H1 (cell line): ENCODE results near the gene NDUFA5. TPM values are rescaled to one million over a fixed set of nuclear protein-coding genes. Genes with fewer than 3 reads are reported as not detected.

Experiments used
- CTCF ChIA-PET: fragments of 300-600 bp; sonication (Branson Sonifier 250); formaldehyde crosslinking; loops from one replicate; lab custom pipeline; 2021; ENCODE audit not compliant: partially characterized antibody; lab: Charles Lee
- POLR2A ChIA-PET: fragments of 300-600 bp; sonication (Branson Sonifier 250); formaldehyde crosslinking; loops from one replicate; lab custom pipeline; 2021; ENCODE audit warnings: inconsistent platforms; ENCODE audit not compliant: partially characterized antibody; lab: Charles Lee
- DNase-seq, 2 experiments: peaks; one replicate each; pipeline versions ENCODE4 v3.0.0 to v3.0.0-alpha.2; 2010 to 2022; ENCODE audit warnings: low spot score in 2 of 2, low read depth in 1 of 2, mixed read lengths in 1 of 2
- FAIRE-seq: peaks from 2 replicates; lab custom pipeline; 2011; peaks lifted over from hg19 to GRCh38; lab: Jason Lieb, UNC
- H2AFZ ChIP-seq: 2 replicates; pipeline ENCODE4 v1.8.1; 2012; ENCODE audit warnings: low read length, inconsistent platforms
- H2AK5ac ChIP-seq: 2 replicates; pipeline ENCODE4 v1.6.1; 2013; ENCODE audit warnings: low read depth, low read length
- H2BK120ac ChIP-seq: replicated peaks from 2 replicates; pipeline ENCODE3; 2013; ENCODE audit warnings: low read depth, low read length, inconsistent platforms
- H2BK12ac ChIP-seq: 2 replicates; pipeline ENCODE4 v1.6.1; 2013; ENCODE audit warnings: low read depth, low read length
- H2BK15ac ChIP-seq: 2 replicates; pipeline ENCODE4 v1.6.1; 2013; ENCODE audit warnings: low read length
- H2BK20ac ChIP-seq: 2 replicates; pipeline ENCODE4 v1.6.1; 2013; ENCODE audit warnings: low read length
- H2BK5ac ChIP-seq: 2 replicates; pipeline ENCODE4 v1.6.1; 2013; ENCODE audit warnings: low read depth, low read length
- H3K14ac ChIP-seq: 2 replicates; pipeline ENCODE4 v1.6.1; 2013; ENCODE audit warnings: inconsistent platforms; ENCODE audit not compliant: insufficient read length
- H3K18ac ChIP-seq: 2 replicates; pipeline ENCODE4 v1.6.1; 2013; ENCODE audit warnings: low read length; ENCODE audit errors: extremely low read depth
- H3K23ac ChIP-seq: 2 replicates; pipeline ENCODE4 v1.6.1; 2013; ENCODE audit warnings: inconsistent platforms; ENCODE audit not compliant: insufficient read length
- H3K23me2 ChIP-seq: 2 replicates; pipeline ENCODE4 v1.6.1; 2013; ENCODE audit warnings: low read depth, low read length
- H3K27ac ChIP-seq: 2 replicates; pipeline ENCODE4 v1.6.1; 2011; ENCODE audit warnings: low read depth, low read length, inconsistent platforms
- H3K27me3 ChIP-seq, 4 experiments: replicated peaks in 1 of 4; 1 replicate in 1 of 4; 2 replicates in 3 of 4; pipeline versions ENCODE4 v1.6.1 to v1.8.1; 2011 to 2013; ENCODE audit warnings: low read length in 3 of 4, mild to moderate bottlenecking in 3 of 4, inconsistent platforms in 2 of 4, mixed read lengths in 2 of 4, moderate library complexity in 1 of 4; ENCODE audit not compliant: control insufficient read depth in 3 of 4, insufficient read depth in 3 of 4; ENCODE audit errors: extremely low read depth in 1 of 4
- H3K36me3 ChIP-seq, 4 experiments: 2 replicates each; pipeline versions ENCODE4 v1.6.1 to v1.8.1; 2011 to 2013; ENCODE audit warnings: mild to moderate bottlenecking in 4 of 4, low read length in 3 of 4, moderate library complexity in 2 of 4, control low read depth in 1 of 4, inconsistent platforms in 1 of 4; ENCODE audit not compliant: insufficient read depth in 4 of 4, control insufficient read depth in 2 of 4
- H3K4ac ChIP-seq: replicated peaks from 2 replicates; pipeline ENCODE3; 2013; ENCODE audit warnings: low read length, low read depth, mixed read lengths, inconsistent platforms; ENCODE audit not compliant: insufficient read length
- H3K4me1 ChIP-seq, 4 experiments: replicated peaks in 1 of 4; 1 replicate in 1 of 4; 2 replicates in 3 of 4; pipeline versions ENCODE4 v1.6.1 to v1.8.1; 2011 to 2013; ENCODE audit warnings: low read length in 3 of 4, inconsistent platforms in 2 of 4, mixed read lengths in 1 of 4; ENCODE audit not compliant: insufficient read depth in 4 of 4, control insufficient read depth in 3 of 4
- H3K4me2 ChIP-seq, 2 experiments: 2 replicates each; pipeline versions ENCODE4 v1.6.1 to v1.8.1; 2011 to 2013; ENCODE audit warnings: low read depth in 2 of 2, low read length in 2 of 2, control low read depth in 1 of 2, inconsistent platforms in 1 of 2, mild to moderate bottlenecking in 1 of 2; ENCODE audit not compliant: insufficient read depth in 1 of 2
- H3K4me3 ChIP-seq, 4 experiments: fragments of 200-600, 300-600 bp in 1 of 4; sonication (generic), shearing (Covaris generic), sonication (Bioruptor Twin) in 1 of 4; 2 replicates each; pipeline versions ENCODE4 v1.5.1 to v1.8.1; 2011 to 2016; ENCODE audit warnings: low read length in 4 of 4, low read depth in 3 of 4, control low read depth in 2 of 4, inconsistent platforms in 2 of 4, mild to moderate bottlenecking in 2 of 4, mixed read lengths in 1 of 4, moderate library complexity in 1 of 4; ENCODE audit not compliant: insufficient read depth in 2 of 4; ENCODE audit errors: extremely low read depth in 1 of 4
- H3K56ac ChIP-seq: replicated peaks from 2 replicates; pipeline ENCODE3; 2013; ENCODE audit warnings: low read depth, mild to moderate bottlenecking, mixed read lengths, low read length, inconsistent platforms; ENCODE audit not compliant: insufficient read length
- H3K79me1 ChIP-seq: 2 replicates; pipeline ENCODE4 v1.6.1; 2013; ENCODE audit warnings: low read depth, low read length, control low read depth
- H3K79me2 ChIP-seq, 2 experiments: 2 replicates each; pipeline versions ENCODE4 v1.6.1 to v1.8.1; 2012 to 2013; ENCODE audit warnings: low read length in 2 of 2, mild to moderate bottlenecking in 2 of 2, inconsistent platforms in 1 of 2; ENCODE audit not compliant: insufficient read depth in 2 of 2, control insufficient read depth in 1 of 2
- H3K9ac ChIP-seq, 4 experiments: replicated peaks in 1 of 4; 1 replicate in 1 of 4; 2 replicates in 3 of 4; pipeline versions ENCODE4 v1.6.1 to v1.8.1; 2011 to 2013; ENCODE audit warnings: low read depth in 3 of 4, low read length in 3 of 4, control low read depth in 2 of 4, mild to moderate bottlenecking in 2 of 4, moderate library complexity in 2 of 4, inconsistent platforms in 1 of 4; ENCODE audit errors: extremely low read depth in 1 of 4
- H3K9me3 ChIP-seq, 2 experiments: 2 replicates each; pipeline versions ENCODE4 v1.6.1 to v1.8.1; 2012 to 2013; ENCODE audit warnings: mild to moderate bottlenecking in 2 of 2, moderate library complexity in 2 of 2, control low read depth in 1 of 2, inconsistent platforms in 1 of 2, low read depth in 1 of 2, low read length in 1 of 2, mixed read lengths in 1 of 2; ENCODE audit not compliant: insufficient read depth in 2 of 2
- H4K20me1 ChIP-seq, 2 experiments: replicated peaks in 1 of 2; 2 replicates each; pipeline versions ENCODE3 to v1.8.1; 2011 to 2013; ENCODE audit warnings: inconsistent platforms in 2 of 2, low read length in 2 of 2, mild to moderate bottlenecking in 1 of 2; ENCODE audit not compliant: insufficient read depth in 2 of 2, control insufficient read depth in 1 of 2
- H4K5ac ChIP-seq: 2 replicates; pipeline ENCODE4 v1.6.1; 2013; ENCODE audit warnings: low read length, low read depth, mixed read lengths, inconsistent platforms; ENCODE audit not compliant: insufficient read length
- H4K8ac ChIP-seq: 2 replicates; pipeline ENCODE4 v1.8.0; 2013; ENCODE audit warnings: mild to moderate bottlenecking, moderate library complexity, low read length, inconsistent platforms; ENCODE audit not compliant: insufficient read depth; ENCODE audit errors: extremely low read depth
- H4K91ac ChIP-seq: replicated peaks from 2 replicates; pipeline ENCODE3; 2013; ENCODE audit warnings: low read length, mixed read lengths, inconsistent platforms; ENCODE audit not compliant: insufficient read length
- ASH2L ChIP-seq: fragments of 200-600, 300-600 bp; sonication (generic); IDR thresholded peaks from one replicate; pipeline ENCODE4 v1.7.1; 2017; ENCODE audit warnings: low read length
- BACH1 ChIP-seq: IDR thresholded peaks from 2 replicates; pipeline ENCODE4 v1.6.1; 2012; ENCODE audit warnings: low read length, improper control_type of control experiment
- CBX8 ChIP-seq: fragments of 300-800, 300-1000 bp; sonication (generic); IDR thresholded peaks from 2 replicates; pipeline ENCODE4 v1.7.1; 2016; ENCODE audit warnings: low read depth, low read length, borderline replicate concordance
- CHD1 ChIP-seq: IDR thresholded peaks from 2 replicates; pipeline ENCODE4 v1.6.1; 2012; ENCODE audit warnings: low read depth, low read length, improper control_type of control experiment
- GTF2F1 ChIP-seq: IDR thresholded peaks from 2 replicates; pipeline ENCODE4 v1.6.1; 2012; ENCODE audit warnings: low read depth, low read length, improper control_type of control experiment, borderline replicate concordance
- KDM4A ChIP-seq: IDR thresholded peaks from one replicate; pipeline ENCODE4 v1.7.1; 2012; ENCODE audit warnings: low read depth, mild to moderate bottlenecking, moderate library complexity, low read length, inconsistent platforms; ENCODE audit not compliant: severe bottlenecking
- NANOG ChIP-seq: IDR thresholded peaks from 2 replicates; pipeline ENCODE4 v1.6.1; 2011; ENCODE audit warnings: low read length, low read depth, mild to moderate bottlenecking, inconsistent platforms; ENCODE audit not compliant: insufficient read depth, poor library complexity, severe bottlenecking
- PHF8 ChIP-seq: fragments of 200-600 bp; sonication (generic); conservative IDR thresholded peaks from 2 replicates; pipeline ENCODE4 v1.7.1; 2012; ENCODE audit warnings: low read depth, mild to moderate bottlenecking, inconsistent platforms, low read length, moderate library complexity
- POLR2AphosphoS5 ChIP-seq: IDR thresholded peaks from 2 replicates; pipeline ENCODE4 v1.6.1; 2011; ENCODE audit warnings: low read depth, low read length
- RBBP5 ChIP-seq: IDR thresholded peaks from 2 replicates; pipeline ENCODE4 v1.7.1; 2012; ENCODE audit warnings: low read depth, mild to moderate bottlenecking, inconsistent platforms, low read length, moderate library complexity, borderline replicate concordance
- RFX5 ChIP-seq: IDR thresholded peaks from 2 replicates; pipeline ENCODE4 v1.6.1; 2011; ENCODE audit warnings: low read depth, low read length, improper control_type of control experiment, borderline replicate concordance
- SP1 ChIP-seq: IDR thresholded peaks from 2 replicates; pipeline ENCODE4 v1.6.1; 2011; ENCODE audit warnings: low read depth, low read length
- SP2 ChIP-seq: IDR thresholded peaks from 2 replicates; pipeline ENCODE4 v1.6.1; 2012; ENCODE audit warnings: mild to moderate bottlenecking, low read length, inconsistent platforms
- YY1 ChIP-seq: IDR thresholded peaks from 2 replicates; pipeline ENCODE4 v1.6.1; 2011; ENCODE audit warnings: low read depth, mild to moderate bottlenecking, low read length
- WGBS, 2 experiments: shearing (Covaris generic) in 1 of 2; methylation state at CpG; one replicate each; pipeline versions ENCODE4 v1.1.6 to v1.1.7; 2013 to 2015; ENCODE audit warnings: low lambda C conversion rate in 2 of 2, mixed read lengths in 2 of 2, inconsistent platforms in 1 of 2, low coverage in 1 of 2, missing lambda C conversion rate in 1 of 2; ENCODE audit not compliant: insufficient replicate concordance in 2 of 2, insufficient coverage in 1 of 2, insufficient read length in 1 of 2; ENCODE audit errors: extremely low coverage in 1 of 2, missing lambda C conversion rate in 1 of 2; 5-methylcytosine and 5-hydroxymethylcytosine counted together
- polyA plus RNA-seq, 7 experiments: library from polyadenylated mRNA; depleted of rRNA in 3 of 7; stranded (reverse) in 5 of 7; unstranded in 2 of 7; fragments of >200 nt in 5 of 7; fragments of 200-250 nt in 2 of 7; gene quantifications; 1 replicate in 5 of 7; 2 replicates in 1 of 7; 4 replicates in 1 of 7; pipeline versions ENCODE4 v1.2.1 to v1.2.3, GENCODE V29; 2011 to 2013; ENCODE audit warnings: missing spikeins in 2 of 7, mixed read lengths in 2 of 7
- total RNA-seq: library from RNA; stranded (reverse); fragmentation: NEBNext Ultra II Directional; extraction: Animal tissue kit (Norgen Biotek cat#: 25700); gene quantifications from 2 replicates; pipeline ENCODE4 v1.2.1, GENCODE V29; 2021
- TF ChIP-seq, protein P1 (sequence below): IDR thresholded peaks from 2 replicates; pipeline ENCODE4 v1.6.1; 2011; ENCODE audit warnings: low read depth, mild to moderate bottlenecking, low read length; ENCODE audit not compliant: insufficient read depth

The NDUFA5 gene
- total and polyA plus RNA-seq, 2 of the 8 experiments (the other 6 are each of a cell fraction or from before 2014, with no cell fraction given): 7.6 to 76.3 TPM

GRCh38 chr7:123502201-123502600, 55.4 kb downstream of the NDUFA5 start:
- H3K4me2 ChIP-seq: no peak overlapping the region
- no peak for TF ChIP-seq NANOG
- TF ChIP-seq GTF2F1: no peak
- TF ChIP-seq CBX8: no peak
- TF ChIP-seq, protein P1, sequence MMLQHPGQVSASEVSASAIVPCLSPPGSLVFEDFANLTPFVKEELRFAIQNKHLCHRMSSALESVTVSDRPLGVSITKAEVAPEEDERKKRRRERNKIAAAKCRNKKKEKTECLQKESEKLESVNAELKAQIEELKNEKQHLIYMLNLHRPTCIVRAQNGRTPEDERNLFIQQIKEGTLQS: no peak
- TF ChIP-seq RBBP5: no peak
- no peak for TF ChIP-seq POLR2AphosphoS5
- TF ChIP-seq CHD1: no peak
- TF ChIP-seq RFX5: no peak
- no peak for TF ChIP-seq SP1
- no peak for TF ChIP-seq BACH1
- TF ChIP-seq ASH2L: no peak
- TF ChIP-seq PHF8: no peak
- TF ChIP-seq SP2: no peak
- TF ChIP-seq KDM4A: no peak
- TF ChIP-seq YY1: no peak
- H3K56ac ChIP-seq: no peak overlapping the region

More at GRCh38 chr7:123502201-123502600, 55.4 kb downstream of the NDUFA5 start:
- Histone ChIP-seq H3K9ac (no peak overlapping the region), H2BK15ac (no peak overlapping the region), H2BK120ac (no peak overlapping the region), H4K5ac (no peak overlapping the region), H3K9me3 (peaks cover 11 to 12% of the 10 kb centered on the region in 2 experiments; a peak in 2 of 4 replicates), H2BK20ac (no peak overlapping the region), H3K36me3 (no peaks in the 10 kb centered on the region), H3K4me3 (no peak overlapping the region), H3K23me2 (no peaks in the 10 kb centered on the region), H3K23ac (no peak overlapping the region), H3K79me1 (no peaks in the 10 kb centered on the region), H4K91ac (no peak overlapping the region), H3K27ac (no peak overlapping the region), H4K20me1 (no peaks in the 10 kb centered on the region), H2AK5ac (no peak overlapping the region), H4K8ac (no peak overlapping the region), H3K18ac (no peak overlapping the region), H3K27me3 (no peaks in the 10 kb centered on the region), H3K4ac (no peak overlapping the region), H2BK5ac (no peak overlapping the region), H3K14ac (no peak overlapping the region), H2AFZ (peak overlapping the region; percentile 47; the same call in 1 of the 2 replicates), H3K79me2 (no peaks in the 10 kb centered on the region), H3K4me1 (peaks cover 0 to 6% (median 0%) of the 10 kb centered on the region in 4 experiments; a peak in 2 of 7 replicates), H2BK12ac (no peak overlapping the region)
- no peak for DNase-seq
- CTCF ChIA-PET: interaction anchor here (0.9 to 1.7 kb wide), 3 partner anchors 8 to 22 kb away, joined by 3 to 7 read pairs (median 4); no protein-coding TSS in a partner anchor
- POLR2A ChIA-PET: no interaction called here
- FAIRE-seq: no peak
- WGBS, 2 experiments: 88% methylated on average over 5 of the region's 5 CpGs; no CpG with 5 or more reads in 1 of the 2 experiments
